Measurements from ENCODE around the gene KCNH8.

- TF ChIP-seq NFRKB (IDR thresholded peaks at IDR 0.05): no peak
- TF ChIP-seq FOXA1 (IDR thresholded peaks at IDR 0.05): no peak
- no peak for TF ChIP-seq FOXM1 (IDR thresholded peaks at IDR 0.05; ENCODE audit: borderline replicate concordance)
- no peak for TF ChIP-seq SUZ12 (IDR thresholded peaks at IDR 0.05)
- TF ChIP-seq TARDBP (IDR thresholded peaks at IDR 0.05): no peak
- TF ChIP-seq FOXK2 (IDR thresholded peaks at IDR 0.05): no peak
- no peak for TF ChIP-seq CTBP1 (IDR thresholded peaks at IDR 0.05; ENCODE audit: borderline replicate concordance)
- TF ChIP-seq ZNF384 (IDR thresholded peaks at IDR 0.05): no peak
- TF ChIP-seq L3MBTL2 (conservative IDR thresholded peaks at IDR 0.05): no peak
- TF ChIP-seq SP1 (IDR thresholded peaks at IDR 0.05): no peak
Measured at GRCh38 chr3:19455546-19455945, 307.2 kb downstream of the KCNH8 start.
